Left colon (tissue), 2 donors: Measurements from ENCODE around the gene CAMK2A. TPM values are rescaled to one million over a fixed set of nuclear protein-coding genes. Genes with fewer than 3 reads are reported as not detected.

Source experiments
- ATAC-seq: fragments of 200-7000 bp; cut with Tn5 transposase; one replicate; pipeline ENCODE4 v1.9.1; 2020; ENCODE audit warnings: mild to moderate bottlenecking, moderate library complexity
- DNase-seq, 2 donors: peaks; one replicate each; pipeline ENCODE4 v3.0.0-alpha.2; 2020
- intact Hi-C, 2 donors: fragments of 100-400 bp; cut with DNase I in 1 of 2; cut with micrococcal nuclease in 1 of 2; formaldehyde crosslinking; loops; one replicate each; pipeline versions ENCODE4 v1.11.2 to v1.14.0; 2022; cut with DNase I, micrococcal nuclease
- total RNA-seq, 2 donors: library from RNA; stranded (reverse); fragmentation: NEBNext Ultra II Directional; extraction: Animal tissue kit (Norgen Biotek cat#: 25700); gene quantifications; one replicate each; pipeline ENCODE4 v1.2.1, GENCODE V29; 2021
- donor health status: DM: no; HTN: no; CAD: no.
- donor health status: DM: yes; HTN: yes; CAD: no.

The CAMK2A gene
- total RNA-seq, 2 donors from 2014 or later, result 0.17 to 0.21 TPM

GRCh38 chr5:150288361-150288760, 1.2 kb downstream of the CAMK2A start:
- intact Hi-C loops, result no loop called here
- DNase-seq, result no peak
- no peak for ATAC-seq

GRCh38 chr5:150286820-150287219, 2.8 kb downstream of the CAMK2A start:
- DNase-seq (no peak), ATAC-seq (peak; percentile 79)
- intact Hi-C loops, result no loop called here

- DNase-seq (no peak), ATAC-seq (no peak)
- intact Hi-C loops, result no loop called here
These were observed 4.5 kb downstream of the CAMK2A start for GRCh38 chr5:150285114-150285513.

- DNase-seq (no peak), ATAC-seq (no peak)
- intact Hi-C loops, result no loop called here
These were observed 5.3 kb downstream of the CAMK2A start for GRCh38 chr5:150284311-150284710.

GRCh38 chr5:150283904-150284303, 5.7 kb downstream of the CAMK2A start:
- DNase-seq (no peak), ATAC-seq (no peak)
- intact Hi-C loops, result no loop called here

- DNase-seq (no peak), ATAC-seq (no peak)
- intact Hi-C loops, result no loop called here
These were observed 7.6 kb downstream of the CAMK2A start for GRCh38 chr5:150281987-150282386.

GRCh38 chr5:150279330-150280020, 10.1 kb downstream of the CAMK2A start:
- ATAC-seq (no peak), DNase-seq (no peak)
- intact Hi-C loops, result no loop called here

- intact Hi-C loops, result no loop called here
- no peak for ATAC-seq
These were observed 10.7 kb downstream of the CAMK2A start for GRCh38 chr5:150278916-150279315.

GRCh38 chr5:150278046-150278730, 11.4 kb downstream of the CAMK2A start:
- no peak for DNase-seq
- ATAC-seq, result no peak
- intact Hi-C loops, result no loop called here

More at GRCh38 chr5:150278916-150279315, 10.7 kb downstream of the CAMK2A start:
- no peak for DNase-seq

- DNase-seq (no peak), ATAC-seq (no peak)
- intact Hi-C loops, result no loop called here
These were observed 12.5 kb downstream of the CAMK2A start for GRCh38 chr5:150277043-150277442.

- ATAC-seq (no peak), DNase-seq (no peak)
- intact Hi-C loops, result no loop called here
These were observed 14.8 kb downstream of the CAMK2A start for GRCh38 chr5:150274811-150275210.

- ATAC-seq (no peak), DNase-seq (no peak)
- intact Hi-C loops, result no loop called here
These were observed 17.0 kb downstream of the CAMK2A start for GRCh38 chr5:150272531-150272930.

- DNase-seq, result no peak
- intact Hi-C loops, result no loop called here
These were observed 17.6 kb downstream of the CAMK2A start for GRCh38 chr5:150271923-150272322.

GRCh38 chr5:150271296-150271692, 18.3 kb downstream of the CAMK2A start:
- ATAC-seq (no peak), DNase-seq (no peak)
- intact Hi-C loops, result no loop called here

More at GRCh38 chr5:150271923-150272322, 17.6 kb downstream of the CAMK2A start:
- no peak for ATAC-seq

GRCh38 chr5:150270541-150271295, 18.9 kb downstream of the CAMK2A start:
- DNase-seq, result no peak
- no peak for ATAC-seq
- intact Hi-C loops, result no loop called here

- intact Hi-C loops, result no loop called here
- DNase-seq (no peak), ATAC-seq (no peak)
These were observed 22.7 kb downstream of the CAMK2A start for GRCh38 chr5:150266871-150267291.

GRCh38 chr5:150265870-150266383, 23.6 kb downstream of the CAMK2A start:
- ATAC-seq (no peak), DNase-seq (no peak)
- intact Hi-C loops, result no loop called here

- DNase-seq, result no peak
- intact Hi-C loops, result no loop called here
- ATAC-seq, result no peak
These were observed 24.6 kb downstream of the CAMK2A start for GRCh38 chr5:150264667-150265603.
